Measurements from ENCODE around the gene PANX1.

The PANX1 gene, protein sequence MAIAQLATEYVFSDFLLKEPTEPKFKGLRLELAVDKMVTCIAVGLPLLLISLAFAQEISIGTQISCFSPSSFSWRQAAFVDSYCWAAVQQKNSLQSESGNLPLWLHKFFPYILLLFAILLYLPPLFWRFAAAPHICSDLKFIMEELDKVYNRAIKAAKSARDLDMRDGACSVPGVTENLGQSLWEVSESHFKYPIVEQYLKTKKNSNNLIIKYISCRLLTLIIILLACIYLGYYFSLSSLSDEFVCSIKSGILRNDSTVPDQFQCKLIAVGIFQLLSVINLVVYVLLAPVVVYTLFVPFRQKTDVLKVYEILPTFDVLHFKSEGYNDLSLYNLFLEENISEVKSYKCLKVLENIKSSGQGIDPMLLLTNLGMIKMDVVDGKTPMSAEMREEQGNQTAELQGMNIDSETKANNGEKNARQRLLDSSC

DNA sequence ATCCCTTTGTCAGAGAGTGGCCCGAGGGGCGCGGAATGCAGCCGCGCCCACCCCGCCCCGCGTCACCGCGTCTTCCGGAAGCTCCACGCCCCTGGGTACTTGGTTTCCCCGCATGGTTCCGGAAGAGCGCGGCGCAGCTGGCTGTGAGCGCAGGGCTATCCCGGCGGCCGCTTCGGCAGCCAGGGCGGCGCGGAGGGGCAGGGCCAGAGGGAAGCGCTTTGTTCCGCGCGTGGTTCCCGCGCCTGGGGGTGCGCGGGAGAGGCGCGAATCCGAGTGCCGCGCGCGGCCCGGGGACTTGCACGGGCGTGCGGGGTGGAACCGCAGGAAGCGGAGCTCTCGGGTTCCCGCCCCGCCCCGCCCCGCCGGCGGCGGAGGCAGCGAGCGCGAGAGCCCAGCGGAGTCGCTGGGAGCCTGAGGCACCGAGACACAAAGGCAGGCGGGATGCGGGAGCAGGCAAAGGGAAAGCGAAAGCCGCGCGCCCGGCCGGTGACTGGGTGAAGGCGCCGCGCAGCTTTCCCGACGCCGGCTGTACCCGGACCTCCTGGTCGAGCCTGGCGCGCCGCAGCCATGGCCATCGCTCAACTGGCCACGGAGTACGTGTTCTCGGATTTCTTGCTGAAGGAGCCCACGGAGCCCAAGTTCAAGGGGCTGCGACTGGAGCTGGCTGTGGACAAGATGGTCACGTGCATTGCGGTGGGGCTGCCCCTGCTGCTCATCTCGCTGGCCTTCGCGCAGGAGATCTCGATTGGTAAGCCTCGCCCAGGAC is at the start of gene PANX1:
Gene PANX1 (plus strand): TSS at position 96 of the 766 bp plus-strand sequence. CDS start 472 bp downstream, at position 568.
- TF ChIP-seq ZFX (IDR thresholded peaks at IDR 0.05) (no peak), CTCF (conservative IDR thresholded peaks at IDR 0.05) (no peak)
- H3K27ac ChIP-seq, result peak within 1 kb of the TSS; percentile 94

DNA sequence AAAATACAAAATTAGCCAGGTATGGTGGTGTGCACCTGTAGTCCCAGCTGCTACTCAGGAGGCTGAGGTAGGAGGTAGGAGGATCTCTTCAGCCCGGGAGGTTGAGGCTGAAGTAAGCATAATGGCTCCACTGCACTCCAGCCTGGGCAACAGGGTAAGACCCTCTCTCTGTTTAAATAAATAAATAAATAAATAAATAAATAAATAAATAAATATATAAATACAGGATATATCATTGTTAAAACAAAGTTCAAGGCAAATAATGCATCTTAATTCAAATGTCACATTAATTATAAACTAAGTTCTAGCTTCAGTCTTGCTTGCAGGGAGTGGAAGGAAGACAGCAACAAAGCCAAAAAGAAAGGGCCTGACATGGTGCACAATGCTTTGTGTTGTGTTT is 44.5 kb upstream of the PANX1 start:
- TF ChIP-seq ZFX (IDR thresholded peaks at IDR 0.05) (no peak), CTCF (conservative IDR thresholded peaks at IDR 0.05) (no peak)

GRCh38 chr11:94088906-94089305 is 39.7 kb upstream of the PANX1 start:
- no peak overlapping the region for H3K27ac ChIP-seq
- no peak for TF ChIP-seq CTCF (conservative IDR thresholded peaks at IDR 0.05)
- TF ChIP-seq ZFX (IDR thresholded peaks at IDR 0.05), result no peak

More for the DNA sequence above, 44.5 kb upstream of the PANX1 start:
- H3K27ac ChIP-seq, result no peak overlapping the region

- TF ChIP-seq CTCF (conservative IDR thresholded peaks at IDR 0.05), result no peak
- TF ChIP-seq ZFX (IDR thresholded peaks at IDR 0.05), result no peak
- H3K27ac ChIP-seq, result no peak overlapping the region
Observed at GRCh38 chr11:94089341-94089740, 39.3 kb upstream of the PANX1 start.

GRCh38 chr11:94090401-94090800 is 38.2 kb upstream of the PANX1 start:
- TF ChIP-seq ZFX (IDR thresholded peaks at IDR 0.05), result no peak
- TF ChIP-seq CTCF (conservative IDR thresholded peaks at IDR 0.05), result no peak
- no peak overlapping the region for H3K27ac ChIP-seq

DNA sequence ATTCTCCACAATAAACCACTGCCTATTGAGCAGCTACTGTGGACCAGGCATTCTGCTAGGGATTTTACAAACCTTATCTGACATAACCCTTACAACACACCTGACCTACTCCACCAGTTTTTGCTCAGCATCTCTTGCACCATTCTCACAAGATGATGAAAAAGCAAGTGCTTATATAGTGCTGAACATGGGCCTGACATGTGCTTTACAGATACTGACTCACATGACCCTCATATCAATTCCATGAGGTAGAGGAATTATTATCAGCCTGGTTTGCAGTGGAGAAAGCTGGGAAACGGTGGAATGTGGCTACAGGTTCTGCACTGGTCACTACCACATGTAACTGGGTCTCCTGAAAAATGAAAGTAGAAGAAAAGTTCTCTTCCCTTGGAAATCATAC is 37.5 kb upstream of the PANX1 start:
- no peak for TF ChIP-seq ZFX (IDR thresholded peaks at IDR 0.05)
- H3K27ac ChIP-seq, result no peak overlapping the region

DNA sequence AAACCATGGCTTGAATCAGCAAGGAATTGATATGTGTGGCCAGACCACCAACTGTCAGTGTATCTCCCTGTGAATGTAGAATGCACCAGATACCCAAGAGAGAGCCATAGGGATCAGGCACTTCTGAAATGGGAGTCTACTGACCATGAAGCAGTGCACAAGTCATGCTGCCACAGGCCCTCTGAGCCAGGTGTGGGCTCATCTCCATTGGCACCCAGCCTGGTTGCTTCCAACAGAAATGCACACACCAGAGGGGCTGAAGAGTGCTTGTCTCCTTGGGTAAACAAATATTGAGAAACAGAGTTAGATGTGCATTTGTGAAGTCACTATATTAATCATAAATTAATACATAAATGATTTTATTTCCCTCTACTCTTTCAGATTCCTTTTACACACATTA is 28.4 kb upstream of the PANX1 start:
- TF ChIP-seq ZFX (IDR thresholded peaks at IDR 0.05) (no peak), CTCF (conservative IDR thresholded peaks at IDR 0.05) (no peak)
- H3K27ac ChIP-seq, result no peak overlapping the region
